SK-N-SH (cell line): ENCODE results near the gene PCDHB11.
"Not testable (repeated sequence)": the region's sequence is repeated elsewhere in the genome, so short reads cannot be mapped to it uniquely, and the experiment has no call there.

Experiments
- EP300 ChIP-seq, 2 experiments: IDR thresholded peaks; 2 replicates each; pipeline versions ENCODE4 v1.4.0 to v1.6.1; 2012; ENCODE audit warnings: borderline replicate concordance in 1 of 2, low read depth in 1 of 2, low read length in 1 of 2
- FOSL2 ChIP-seq: IDR thresholded peaks from 2 replicates; pipeline ENCODE4 v1.4.0; 2012; ENCODE audit warnings: low read depth, mild to moderate bottlenecking, moderate library complexity, borderline replicate concordance
- FOXJ3 ChIP-seq: sonication (generic); formaldehyde crosslinking; IDR thresholded peaks from 2 replicates; pipeline ENCODE4 v1.5.1; 2020; ENCODE audit warnings: mild to moderate bottlenecking, missing genetic modification reagents
- POLR2AphosphoS5 ChIP-seq: IDR thresholded peaks from 2 replicates; pipeline ENCODE4 v1.6.1; 2012; ENCODE audit warnings: low read depth, low read length
- RCOR1 ChIP-seq: fragments of 150-350 bp; IDR thresholded peaks from 2 replicates; pipeline ENCODE4 v1.6.1; 2017; ENCODE audit warnings: antibody characterized with exemption, low read length
- RXRA ChIP-seq: IDR thresholded peaks from 2 replicates; pipeline ENCODE4 v1.4.0; 2012; ENCODE audit warnings: low read depth, mild to moderate bottlenecking, borderline replicate concordance
- TCF12 ChIP-seq: IDR thresholded peaks from 2 replicates; pipeline ENCODE4 v1.4.0; 2012
- YY1 ChIP-seq: IDR thresholded peaks from 2 replicates; pipeline ENCODE4 v1.4.0; 2012; ENCODE audit warnings: low read depth, mild to moderate bottlenecking
- TF ChIP-seq, protein P1 (sequence below): fragments of 200-600 bp; sonication (generic); IDR thresholded peaks from 2 replicates; pipeline ENCODE4 v1.6.1; 2017; ENCODE audit warnings: antibody characterized with exemption, mild to moderate bottlenecking, moderate library complexity
- TF ChIP-seq, protein P2 (sequence below): IDR thresholded peaks from 2 replicates; pipeline ENCODE4 v1.4.0; 2012; ENCODE audit warnings: low read depth
- TF ChIP-seq, protein P3 (sequence below): IDR thresholded peaks from 2 replicates; pipeline ENCODE4; 2012
- TF ChIP-seq, protein P4 (sequence below): IDR thresholded peaks from 2 replicates; pipeline ENCODE4 v1.4.0; 2012; ENCODE audit warnings: low read depth, borderline replicate concordance

DNA sequence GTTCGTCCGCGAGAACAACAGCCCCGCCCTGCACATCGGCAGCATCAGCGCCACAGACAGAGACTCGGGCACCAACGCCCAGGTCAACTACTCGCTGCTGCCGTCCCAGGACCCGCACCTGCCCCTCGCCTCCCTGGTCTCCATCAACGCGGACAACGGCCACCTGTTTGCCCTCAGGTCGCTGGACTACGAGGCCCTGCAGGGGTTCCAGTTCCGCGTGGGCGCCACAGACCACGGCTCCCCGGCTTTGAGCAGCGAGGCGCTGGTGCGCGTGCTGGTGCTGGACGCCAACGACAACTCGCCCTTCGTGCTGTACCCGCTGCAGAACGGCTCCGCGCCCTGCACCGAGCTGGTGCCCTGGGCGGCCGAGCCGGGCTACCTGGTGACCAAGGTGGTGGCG lies 10.9 kb downstream of the PCDHB11 start:
- TF ChIP-seq, protein P1, sequence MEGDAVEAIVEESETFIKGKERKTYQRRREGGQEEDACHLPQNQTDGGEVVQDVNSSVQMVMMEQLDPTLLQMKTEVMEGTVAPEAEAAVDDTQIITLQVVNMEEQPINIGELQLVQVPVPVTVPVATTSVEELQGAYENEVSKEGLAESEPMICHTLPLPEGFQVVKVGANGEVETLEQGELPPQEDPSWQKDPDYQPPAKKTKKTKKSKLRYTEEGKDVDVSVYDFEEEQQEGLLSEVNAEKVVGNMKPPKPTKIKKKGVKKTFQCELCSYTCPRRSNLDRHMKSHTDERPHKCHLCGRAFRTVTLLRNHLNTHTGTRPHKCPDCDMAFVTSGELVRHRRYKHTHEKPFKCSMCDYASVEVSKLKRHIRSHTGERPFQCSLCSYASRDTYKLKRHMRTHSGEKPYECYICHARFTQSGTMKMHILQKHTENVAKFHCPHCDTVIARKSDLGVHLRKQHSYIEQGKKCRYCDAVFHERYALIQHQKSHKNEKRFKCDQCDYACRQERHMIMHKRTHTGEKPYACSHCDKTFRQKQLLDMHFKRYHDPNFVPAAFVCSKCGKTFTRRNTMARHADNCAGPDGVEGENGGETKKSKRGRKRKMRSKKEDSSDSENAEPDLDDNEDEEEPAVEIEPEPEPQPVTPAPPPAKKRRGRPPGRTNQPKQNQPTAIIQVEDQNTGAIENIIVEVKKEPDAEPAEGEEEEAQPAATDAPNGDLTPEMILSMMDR: not testable (repeated sequence)
- not testable (repeated sequence) for TF ChIP-seq RCOR1; EP300 (IDR thresholded peaks at IDR 0.05; ENCODE audit: borderline replicate concordance in 1 of 2, low read depth in 1 of 2, low read length in 1 of 2); RXRA; TCF12; YY1; FOSL2; POLR2AphosphoS5; FOXJ3 (CRISPR knock-in tag)
- TF ChIP-seq, protein P2, sequence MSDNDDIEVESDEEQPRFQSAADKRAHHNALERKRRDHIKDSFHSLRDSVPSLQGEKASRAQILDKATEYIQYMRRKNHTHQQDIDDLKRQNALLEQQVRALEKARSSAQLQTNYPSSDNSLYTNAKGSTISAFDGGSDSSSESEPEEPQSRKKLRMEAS: not testable (repeated sequence)
- TF ChIP-seq, protein P3, sequence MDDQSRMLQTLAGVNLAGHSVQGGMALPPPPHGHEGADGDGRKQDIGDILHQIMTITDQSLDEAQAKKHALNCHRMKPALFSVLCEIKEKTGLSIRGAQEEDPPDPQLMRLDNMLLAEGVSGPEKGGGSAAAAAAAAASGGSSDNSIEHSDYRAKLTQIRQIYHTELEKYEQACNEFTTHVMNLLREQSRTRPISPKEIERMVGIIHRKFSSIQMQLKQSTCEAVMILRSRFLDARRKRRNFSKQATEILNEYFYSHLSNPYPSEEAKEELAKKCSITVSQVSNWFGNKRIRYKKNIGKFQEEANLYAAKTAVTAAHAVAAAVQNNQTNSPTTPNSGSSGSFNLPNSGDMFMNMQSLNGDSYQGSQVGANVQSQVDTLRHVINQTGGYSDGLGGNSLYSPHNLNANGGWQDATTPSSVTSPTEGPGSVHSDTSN: not testable (repeated sequence)
- TF ChIP-seq, protein P4, sequence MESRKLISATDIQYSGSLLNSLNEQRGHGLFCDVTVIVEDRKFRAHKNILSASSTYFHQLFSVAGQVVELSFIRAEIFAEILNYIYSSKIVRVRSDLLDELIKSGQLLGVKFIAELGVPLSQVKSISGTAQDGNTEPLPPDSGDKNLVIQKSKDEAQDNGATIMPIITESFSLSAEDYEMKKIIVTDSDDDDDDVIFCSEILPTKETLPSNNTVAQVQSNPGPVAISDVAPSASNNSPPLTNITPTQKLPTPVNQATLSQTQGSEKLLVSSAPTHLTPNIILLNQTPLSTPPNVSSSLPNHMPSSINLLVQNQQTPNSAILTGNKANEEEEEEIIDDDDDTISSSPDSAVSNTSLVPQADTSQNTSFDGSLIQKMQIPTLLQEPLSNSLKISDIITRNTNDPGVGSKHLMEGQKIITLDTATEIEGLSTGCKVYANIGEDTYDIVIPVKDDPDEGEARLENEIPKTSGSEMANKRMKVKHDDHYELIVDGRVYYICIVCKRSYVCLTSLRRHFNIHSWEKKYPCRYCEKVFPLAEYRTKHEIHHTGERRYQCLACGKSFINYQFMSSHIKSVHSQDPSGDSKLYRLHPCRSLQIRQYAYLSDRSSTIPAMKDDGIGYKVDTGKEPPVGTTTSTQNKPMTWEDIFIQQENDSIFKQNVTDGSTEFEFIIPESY: not testable (repeated sequence)
